Keratinocyte (primary cell): ENCODE data around the gene PPARA. TPM values are rescaled to one million over a fixed set of nuclear protein-coding genes. Genes with fewer than 3 reads are reported as not detected.

Source experiments
- DNase-seq: peaks from one replicate; pipeline ENCODE4 v3.0.0-alpha.2; 2011; ENCODE audit warnings: low read depth, missing footprints, low spot score
- FAIRE-seq: peaks from 2 replicates; lab custom pipeline; 2011; peaks lifted over from hg19 to GRCh38; lab: Jason Lieb, UNC
- H2AFZ ChIP-seq: 2 replicates; pipeline ENCODE4 v1.6.0; 2012; ENCODE audit warnings: low read length, control low read depth, inconsistent platforms; ENCODE audit not compliant: control insufficient read depth
- H3K27ac ChIP-seq: 2 replicates; pipeline ENCODE4 v1.5.1; 2011; ENCODE audit warnings: low read length; ENCODE audit not compliant: control insufficient read depth, insufficient read depth
- H3K27me3 ChIP-seq: 3 replicates; pipeline ENCODE4 v1.6.0; 2011; ENCODE audit warnings: low read length; ENCODE audit not compliant: control insufficient read depth, insufficient read depth; ENCODE audit errors: extremely low read depth
- H3K36me3 ChIP-seq, 2 experiments: 2 replicates in 1 of 2; 3 replicates in 1 of 2; pipeline ENCODE4 v1.5.1; 2011; ENCODE audit warnings: low read length in 2 of 2, mild to moderate bottlenecking in 1 of 2; ENCODE audit not compliant: control insufficient read depth in 2 of 2, insufficient read depth in 2 of 2; ENCODE audit errors: extremely low read depth in 1 of 2
- H3K4me1 ChIP-seq: 3 replicates; pipeline ENCODE4 v1.5.1; 2011; ENCODE audit warnings: low read length; ENCODE audit not compliant: control insufficient read depth, insufficient read depth; ENCODE audit errors: extremely low read depth
- H3K4me2 ChIP-seq: 3 replicates; pipeline ENCODE4 v1.6.0; 2011; ENCODE audit warnings: low read depth, low read length; ENCODE audit not compliant: control insufficient read depth, insufficient read depth; ENCODE audit errors: extremely low read depth
- H3K4me3 ChIP-seq, 3 experiments: fragments of 200-600 bp in 1 of 3; sonication (generic) in 1 of 3; 2 replicates in 2 of 3; 3 replicates in 1 of 3; pipeline ENCODE4 v1.5.1; 2011 to 2016; ENCODE audit warnings: low read length in 3 of 3, mild to moderate bottlenecking in 3 of 3, control low read depth in 2 of 3, inconsistent platforms in 1 of 3, low read depth in 1 of 3, mixed read lengths in 1 of 3, mixed run types in 1 of 3, moderate library complexity in 1 of 3; ENCODE audit not compliant: control insufficient read depth in 2 of 3, insufficient read depth in 2 of 3; ENCODE audit errors: extremely low read depth in 1 of 3
- H3K79me2 ChIP-seq: 2 replicates; pipeline ENCODE4 v1.6.0; 2012; ENCODE audit warnings: low read length; ENCODE audit not compliant: control insufficient read depth, insufficient read depth
- H3K9ac ChIP-seq: 3 replicates; pipeline ENCODE4 v1.6.0; 2011; ENCODE audit warnings: low read length; ENCODE audit not compliant: control insufficient read depth, insufficient read depth; ENCODE audit errors: extremely low read depth
- H3K9me1 ChIP-seq: 3 replicates; pipeline ENCODE4 v1.6.0; 2011; ENCODE audit warnings: low read length; ENCODE audit not compliant: control insufficient read depth, insufficient read depth; ENCODE audit errors: extremely low read depth
- H3K9me3 ChIP-seq: 2 replicates; pipeline ENCODE4 v1.5.1; 2012; ENCODE audit warnings: low read depth, low read length; ENCODE audit not compliant: control insufficient read depth
- H4K20me1 ChIP-seq: 3 replicates; pipeline ENCODE4 v1.6.0; 2011; ENCODE audit warnings: low read length; ENCODE audit not compliant: control insufficient read depth, insufficient read depth; ENCODE audit errors: extremely low read depth
- CTCF ChIP-seq, 3 experiments: IDR thresholded peaks in 1 of 3; conservative IDR thresholded peaks in 1 of 3; optimal IDR thresholded peaks in 1 of 3; 2 replicates in 2 of 3; 3 replicates in 1 of 3; pipeline versions ENCODE3 to v1.5.1; 2011; ENCODE audit warnings: low read length in 3 of 3, mild to moderate bottlenecking in 3 of 3, moderate library complexity in 2 of 3, control low read depth in 1 of 3, inconsistent platforms in 1 of 3; ENCODE audit not compliant: insufficient read depth in 2 of 3; ENCODE audit errors: extremely low read depth in 1 of 3
- EZH2 ChIP-seq: IDR thresholded peaks from one replicate; pipeline ENCODE4 v1.6.1; 2012; ENCODE audit warnings: inconsistent platforms, mild to moderate bottlenecking, low read length, moderate library complexity
- dilution Hi-C: fragments of 300-500 bp; cut with MboI; formaldehyde crosslinking; loops from one replicate; pipeline ENCODE4 v1.7.0; 2020; ENCODE audit warnings: low sequenced_read_pairs; ENCODE audit not compliant: extremely low pct_ligation_motif_present
- polyA plus RNA-seq, 5 experiments: library from polyadenylated mRNA; depleted of rRNA in 3 of 5; stranded (reverse) in 3 of 5; stranded (forward) in 1 of 5; unstranded in 1 of 5; fragments of >200 nt; gene quantifications; 1 replicate in 1 of 5; 2 replicates in 3 of 5; 3 replicates in 1 of 5; pipeline versions ENCODE4 v1.2.1 to v1.2.3, GENCODE V29; 2011 to 2012; ENCODE audit warnings: missing spikeins in 2 of 5, low read depth in 1 of 5, low replicate concordance in 1 of 5

PPARA gene
- polyA plus RNA-seq, 1 donor (not counting 4 experiments of a cell fraction or from before 2014, with no cell fraction given): 4.9 TPM

- H3K4me2 ChIP-seq: no peak overlapping the region
- H3K36me3 ChIP-seq: no peaks in the 10 kb centered on the region
- H3K27me3 ChIP-seq: peaks cover 14% of the 10 kb centered on the region
- no peak overlapping the region for H3K9ac ChIP-seq
- no peak for TF ChIP-seq CTCF (optimal IDR thresholded peaks at IDR 0.05 in 1 of 3, IDR thresholded peaks at IDR 0.05 in 1 of 3, conservative IDR thresholded peaks at IDR 0.05 in 1 of 3; ENCODE audit: extremely low read depth in 1 of 3, insufficient read depth in 2 of 3, low read length in 3 of 3)
- TF ChIP-seq EZH2: no peak
- no peaks in the 10 kb centered on the region for H4K20me1 ChIP-seq
- no peak overlapping the region for H3K4me3 ChIP-seq
- dilution Hi-C loops: no loop called here
- FAIRE-seq: no peak
- no peak for DNase-seq
- H3K9me3 ChIP-seq: no peaks in the 10 kb centered on the region
- no peak overlapping the region for H3K27ac ChIP-seq
- H3K9me1 ChIP-seq: no peaks in the 10 kb centered on the region
- no peak overlapping the region for H2AFZ ChIP-seq
- peaks cover 2% of the 10 kb centered on the region for H3K4me1 ChIP-seq
- no peaks in the 10 kb centered on the region for H3K79me2 ChIP-seq
These were observed 106.1 kb downstream of the PPARA start for GRCh38 chr22:46256358-46256958.

GRCh38 chr22:46259374-46259773 is 109.0 kb downstream of the PPARA start:
- Histone ChIP-seq H3K4me2 (no peak overlapping the region), H4K20me1 (no peaks in the 10 kb centered on the region), H3K27ac (no peak overlapping the region), H2AFZ (no peak overlapping the region), H3K4me3 (no peak overlapping the region), H3K9me3 (no peaks in the 10 kb centered on the region), H3K27me3 (peaks cover 26% of the 10 kb centered on the region), H3K9me1 (no peaks in the 10 kb centered on the region), H3K9ac (no peak overlapping the region), H3K4me1 (no peaks in the 10 kb centered on the region), H3K79me2 (no peaks in the 10 kb centered on the region), H3K36me3 (no peaks in the 10 kb centered on the region)
- TF ChIP-seq CTCF (optimal IDR thresholded peaks at IDR 0.05 in 1 of 3, IDR thresholded peaks at IDR 0.05 in 1 of 3, conservative IDR thresholded peaks at IDR 0.05 in 1 of 3; ENCODE audit: extremely low read depth in 1 of 3, insufficient read depth in 2 of 3, low read length in 3 of 3) (no peak), EZH2 (no peak)
- FAIRE-seq (no peak), DNase-seq (no peak)
- dilution Hi-C loops: no loop called here
